Mesenteric fat pad (tissue), 1 donor: ENCODE measurements around the gene TBX3. TPM values are rescaled to one million over a fixed set of nuclear protein-coding genes. Genes with fewer than 3 reads are reported as not detected.

Experiments used
- DNase-seq: peaks from one replicate; pipeline ENCODE4 v3.0.0-alpha.2; 2020; ENCODE audit warnings: low spot score
- total RNA-seq: library from RNA; stranded (reverse); fragmentation: NEBNext Ultra II Directional; extraction: Animal tissue kit (Norgen Biotek cat#: 25700); gene quantifications from one replicate; pipeline ENCODE4 v1.2.1, GENCODE V29; 2021
- donor health status: DM: yes; HTN: yes; CAD: no.

Gene TBX3
- total RNA-seq, 1 donor from 2014 or later, result 16.5 TPM

GRCh38 chr12:114669401-114670290 is 14.3 kb downstream of the TBX3 start:
- no peak for DNase-seq

GRCh38 chr12:114668886-114669288 is 15.1 kb downstream of the TBX3 start:
- no peak for DNase-seq

DNA sequence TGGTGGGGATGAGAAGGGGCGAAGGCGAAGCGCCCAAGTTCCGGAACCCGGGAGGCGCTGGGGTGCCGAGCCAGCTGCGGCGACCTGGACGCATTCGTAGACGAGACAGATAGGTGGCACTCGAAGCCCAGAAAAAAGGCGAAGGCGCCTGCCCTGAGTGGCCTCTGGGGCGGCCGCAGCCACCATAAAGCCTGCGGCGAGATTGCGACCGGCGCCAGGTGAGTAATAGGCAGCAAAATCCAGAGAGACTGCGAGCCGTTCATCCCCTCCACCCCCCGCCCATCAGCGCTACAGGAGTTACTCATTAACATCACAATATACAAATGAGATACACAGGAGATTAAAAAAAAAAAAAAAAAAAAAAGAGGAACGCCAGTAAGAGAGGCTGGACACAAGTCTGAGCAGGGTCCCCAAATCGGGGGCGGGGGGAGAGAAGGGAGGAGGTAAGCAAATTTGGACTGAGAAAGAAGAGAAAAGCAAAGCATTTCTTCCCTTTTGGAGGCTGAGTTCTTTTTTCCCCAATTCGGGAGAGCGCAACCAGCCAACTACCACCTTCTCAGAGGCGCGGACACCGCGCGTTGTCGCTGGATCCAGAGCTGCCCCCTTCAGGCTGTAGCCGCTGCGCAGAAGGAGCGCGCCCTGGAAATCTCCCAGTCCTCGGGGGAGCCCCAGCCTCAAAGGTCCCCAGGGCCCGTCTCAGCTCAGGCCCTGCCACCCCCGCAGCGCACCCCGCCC is 15.7 kb downstream of the TBX3 start:
- DNase-seq, result peak; percentile 91

DNA sequence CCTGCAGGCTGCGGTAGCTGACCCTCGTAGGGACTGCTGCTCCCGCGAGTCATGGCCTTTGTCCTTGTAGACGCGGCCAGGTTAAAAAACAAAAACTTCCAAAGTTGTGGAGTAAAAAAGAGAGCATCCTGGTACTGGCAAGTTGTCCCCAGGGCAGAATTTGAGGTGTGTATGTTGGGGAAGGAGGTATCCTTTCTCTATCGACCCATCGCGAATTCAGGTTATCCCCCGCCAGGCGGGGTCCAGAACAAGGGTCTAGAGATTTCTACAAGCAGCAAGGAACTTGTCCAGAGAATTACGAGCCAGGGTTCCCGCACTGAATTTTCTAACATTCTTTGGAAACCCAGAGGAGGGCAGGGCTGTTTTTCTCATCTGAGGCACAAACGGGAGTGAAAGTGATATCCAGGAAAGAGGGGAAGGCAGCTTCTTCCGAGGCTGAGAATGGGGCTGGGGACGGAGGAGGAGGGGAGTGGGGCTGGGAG is 16.3 kb downstream of the TBX3 start:
- no peak for DNase-seq

GRCh38 chr12:114666746-114667668 is 17.0 kb downstream of the TBX3 start:
- DNase-seq, result no peak

- DNase-seq, result no peak
These were observed 18.3 kb downstream of the TBX3 start for GRCh38 chr12:114665411-114666260.

DNA sequence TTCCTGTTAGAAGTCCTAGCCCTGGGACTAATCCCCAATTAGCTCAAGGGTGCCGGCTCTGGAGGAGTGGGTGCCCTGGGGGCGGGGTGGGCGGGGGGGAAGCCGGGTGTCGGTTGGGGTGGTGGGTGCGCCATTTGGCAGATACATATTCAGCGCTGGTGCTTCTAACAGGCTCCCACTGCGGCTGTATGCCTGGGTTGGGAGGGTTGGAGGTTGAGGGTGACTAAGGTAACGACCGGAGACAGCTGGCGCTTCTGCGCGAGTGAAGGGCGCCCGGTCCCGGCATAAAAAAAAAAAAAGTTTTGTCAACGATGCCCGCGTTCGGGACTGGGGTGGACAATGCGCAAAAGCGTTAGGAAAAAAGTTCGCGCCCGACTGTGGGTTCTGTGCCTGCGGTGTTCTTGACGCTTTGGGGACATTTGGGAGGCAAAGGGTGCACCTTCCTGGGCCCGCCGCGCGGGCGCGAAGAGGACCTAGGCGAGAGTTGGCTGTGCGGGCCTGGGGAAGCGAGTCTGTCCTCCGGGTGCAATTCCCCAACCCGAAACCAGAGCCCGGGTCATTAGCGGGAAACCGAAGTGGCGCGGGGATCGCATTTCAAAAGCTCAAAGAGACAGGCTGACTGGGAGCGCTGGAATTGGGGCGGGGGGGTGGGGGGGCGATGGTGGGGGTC is 19.2 kb downstream of the TBX3 start:
- DNase-seq, result no peak

- no peak for DNase-seq
These were observed 21.3 kb downstream of the TBX3 start for GRCh38 chr12:114662512-114663177.

DNA sequence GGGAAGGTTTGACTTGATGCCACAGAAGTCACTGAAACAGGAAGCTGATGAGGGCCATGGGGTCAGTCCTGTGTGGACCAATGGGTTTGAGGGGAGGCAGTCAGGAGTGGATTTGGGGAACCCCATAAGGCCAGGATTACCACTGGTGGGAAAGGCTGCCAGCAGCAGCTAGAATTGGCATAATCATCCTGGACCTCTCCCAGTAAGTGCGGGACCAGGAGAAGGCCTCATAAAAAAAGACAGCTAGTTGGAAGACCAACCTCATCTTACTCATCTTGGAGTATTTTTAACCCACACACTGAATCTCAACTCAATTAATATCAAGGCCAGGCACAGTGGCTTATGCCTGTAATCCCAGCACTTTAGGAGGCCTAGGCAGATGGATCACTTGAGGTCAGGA is 22.7 kb downstream of the TBX3 start:
- DNase-seq, result no peak

GRCh38 chr12:114659084-114659483 is 24.9 kb downstream of the TBX3 start:
- DNase-seq, result no peak

GRCh38 chr12:114658002-114658441 is 26.0 kb downstream of the TBX3 start:
- DNase-seq, result no peak

GRCh38 chr12:114657597-114657920 is 26.4 kb downstream of the TBX3 start:
- DNase-seq, result no peak

- DNase-seq, result no peak
These were observed 26.9 kb downstream of the TBX3 start for GRCh38 chr12:114656906-114657596.

DNA sequence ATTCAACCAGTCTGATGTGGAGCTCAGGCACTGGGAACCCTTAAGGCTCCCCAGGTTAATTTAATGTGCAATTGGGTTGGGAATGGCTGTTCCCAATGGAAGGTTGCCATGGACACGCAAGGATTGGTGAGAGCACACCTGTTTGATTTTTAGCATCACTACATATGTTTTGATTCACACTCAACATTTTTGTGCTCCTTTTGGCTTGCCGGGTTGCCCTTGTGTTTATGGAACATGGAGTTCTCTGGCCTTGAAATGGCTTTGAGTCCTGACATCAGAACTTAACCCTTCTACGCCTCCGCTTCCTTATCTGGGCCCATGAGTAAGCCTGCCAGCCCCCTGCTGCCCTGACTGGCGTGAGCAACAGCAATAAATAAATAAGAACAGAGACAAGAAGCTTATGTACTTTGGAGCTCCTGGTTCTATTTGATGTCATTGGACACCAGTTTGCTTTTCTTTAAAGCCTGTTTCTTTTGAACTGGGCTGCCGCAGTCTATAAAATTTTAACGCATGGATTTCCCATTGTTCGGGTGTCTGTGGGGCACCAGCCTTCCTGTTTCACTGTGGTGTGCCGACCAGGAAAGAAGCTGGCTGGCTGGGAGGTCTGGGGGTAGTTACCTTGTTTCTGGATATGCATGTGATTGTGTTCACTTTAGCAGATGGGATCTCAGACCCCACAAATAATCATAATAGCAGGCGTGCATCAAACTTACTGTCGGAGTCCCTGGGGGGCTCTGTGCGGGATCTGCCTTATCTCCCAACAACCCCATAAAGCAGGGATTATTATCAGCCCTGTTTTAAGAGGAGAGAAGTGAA is 27.8 kb downstream of the TBX3 start:
- DNase-seq, result no peak

GRCh38 chr12:114649585-114649984 is 34.4 kb downstream of the TBX3 start:
- no peak for DNase-seq

DNA sequence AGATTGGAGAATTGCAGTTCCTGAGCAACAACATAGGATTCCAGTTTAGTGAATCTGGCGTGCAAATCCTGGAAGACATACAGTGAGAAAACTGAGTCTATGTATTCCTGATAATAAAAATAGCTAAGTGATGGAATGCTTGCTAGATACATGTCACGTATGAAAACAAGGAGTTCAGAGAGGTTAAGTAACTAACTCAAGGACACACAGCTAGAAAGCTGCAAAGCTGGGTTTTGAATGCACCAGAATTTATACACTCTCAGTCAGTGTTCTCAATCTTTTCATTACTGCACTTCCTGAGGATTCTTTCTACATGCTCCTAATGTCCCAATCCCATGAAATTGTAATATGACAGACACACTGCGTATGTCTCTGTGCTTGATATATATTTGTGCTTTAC is 35.3 kb downstream of the TBX3 start:
- no peak for DNase-seq

GRCh38 chr12:114638790-114639435 is 45.1 kb downstream of the TBX3 start:
- DNase-seq, result no peak
